GM12878 (cell line): ENCODE results near the gene PIP4K2A. TPM values are rescaled to one million over a fixed set of nuclear protein-coding genes. Genes with fewer than 3 reads are reported as not detected.

Experiments
- ATAC-seq: fragments of 200-7000 bp; cut with Tn5 transposase; 3 replicates; pipeline ENCODE4 v1.9.1; 2020; ENCODE audit warnings: mild to moderate bottlenecking, moderate library complexity
- BruUV-seq: library from RNA; stranded (reverse); fragments of 400-500 nt; replicated peaks from 2 replicates; lab custom pipeline; 2021; lab: Mats Ljungman, UMichigan
- CTCF ChIA-PET: fragments of 300-600 bp; sonication (Branson Sonifier 250); formaldehyde crosslinking; extraction: SDS; loops from one replicate; lab custom pipeline; 2021; ENCODE audit warnings: inconsistent platforms; lab: Yijun Ruan, JAX
- POLR2A ChIA-PET: fragments of 350-600 bp; formaldehyde crosslinking; extraction: SDS; loops from one replicate; lab custom pipeline; 2021; ENCODE audit warnings: inconsistent platforms; lab: Charles Lee
- RAD21 ChIA-PET: fragments of 300-600 bp; sonication (Branson Sonifier 250); formaldehyde crosslinking; loops from one replicate; lab custom pipeline; 2023; ENCODE audit warnings: antibody characterized with exemption; ENCODE audit not compliant: unreplicated experiment; lab: Charles Lee
- SMC1A ChIA-PET: fragments of 300-600 bp; sonication (Branson Sonifier 250); formaldehyde crosslinking; loops from one replicate; lab custom pipeline; 2023; ENCODE audit not compliant: unreplicated experiment, uncharacterized antibody; lab: Charles Lee
- DNase-seq: peaks from one replicate; pipeline ENCODE4 v3.0.0-alpha.2; 2011; ENCODE audit warnings: low read depth, low spot score
- FAIRE-seq: peaks from 3 replicates; lab custom pipeline; 2011; peaks lifted over from hg19 to GRCh38; lab: Jason Lieb, UNC
- H2AFZ ChIP-seq: 2 replicates; pipeline ENCODE4 v1.6.0; 2011; ENCODE audit warnings: low read depth, low read length, control low read depth; ENCODE audit not compliant: control insufficient read depth
- H3K27ac ChIP-seq: 2 replicates; pipeline ENCODE4 v1.5.1; 2011; ENCODE audit warnings: control low read depth; ENCODE audit not compliant: control insufficient read depth, insufficient read depth
- H3K27me3 ChIP-seq, 2 experiments: replicated peaks in 1 of 2; 2 replicates each; pipeline versions ENCODE4 v1.6.0 to v1.6.1; 2011; ENCODE audit warnings: low read length in 1 of 2; ENCODE audit not compliant: control insufficient read depth in 2 of 2, insufficient read depth in 2 of 2
- H3K36me3 ChIP-seq, 2 experiments: 2 replicates each; pipeline ENCODE4 v1.5.1; 2011; ENCODE audit warnings: low read length in 1 of 2; ENCODE audit not compliant: control insufficient read depth in 2 of 2, insufficient read depth in 2 of 2
- H3K4me1 ChIP-seq: 2 replicates; pipeline ENCODE4 v1.6.1; 2011; ENCODE audit warnings: mild to moderate bottlenecking, low read length, moderate library complexity, mixed read lengths; ENCODE audit not compliant: control insufficient read depth, insufficient read depth
- H3K4me2 ChIP-seq: 2 replicates; pipeline ENCODE4 v1.6.0; 2011; ENCODE audit warnings: control low read depth; ENCODE audit not compliant: control insufficient read depth, insufficient read depth
- H3K4me3 ChIP-seq: fragments of 200-600 bp; sonication (generic); 2 replicates; pipeline ENCODE4 v1.5.1; 2016
- H3K79me2 ChIP-seq: 2 replicates; pipeline ENCODE4 v1.6.0; 2011; ENCODE audit warnings: low read length; ENCODE audit not compliant: control insufficient read depth, insufficient read depth
- H3K9ac ChIP-seq: 2 replicates; pipeline ENCODE4 v1.8.0; 2011; ENCODE audit warnings: low read length, control low read depth, mixed read lengths; ENCODE audit not compliant: control insufficient read depth, insufficient read depth
- H3K9me3 ChIP-seq: replicated peaks from 3 replicates; pipeline ENCODE4 v1.5.1; 2011; ENCODE audit warnings: mild to moderate bottlenecking, low read length; ENCODE audit not compliant: control insufficient read depth, insufficient read depth
- H4K20me1 ChIP-seq: 2 replicates; pipeline ENCODE4 v1.6.0; 2011; ENCODE audit not compliant: control insufficient read depth, insufficient read depth
- CBX5 ChIP-seq: sonication (generic); IDR thresholded peaks from 2 replicates; pipeline ENCODE4 v1.6.1; 2016; ENCODE audit warnings: low read depth, moderate library complexity, mild to moderate bottlenecking, inconsistent platforms
- CHD2 ChIP-seq: IDR thresholded peaks from 2 replicates; pipeline ENCODE4 v1.6.1; 2011; ENCODE audit warnings: low read depth, low read length, improper control_type of control experiment, borderline replicate concordance
- CREB1 ChIP-seq: IDR thresholded peaks from 2 replicates; pipeline ENCODE4 v1.6.1; 2012; ENCODE audit warnings: low read depth, mild to moderate bottlenecking, inconsistent platforms
- EGR1 ChIP-seq, 2 experiments: IDR thresholded peaks; 1 replicate in 1 of 2; 2 replicates in 1 of 2; pipeline ENCODE4 v1.6.1; 2011 to 2012; ENCODE audit warnings: low read depth in 2 of 2, low read length in 2 of 2, borderline replicate concordance in 1 of 2, mild to moderate bottlenecking in 1 of 2, moderate library complexity in 1 of 2
- ESRRA ChIP-seq: IDR thresholded peaks from 2 replicates; pipeline ENCODE4 v1.6.1; 2012; ENCODE audit warnings: mild to moderate bottlenecking, low read length, improper control_type of control experiment
- IKZF1 ChIP-seq: fragments of 450-650 bp; conservative IDR thresholded peaks from 2 replicates; pipeline ENCODE4 v1.6.1; 2017; ENCODE audit warnings: antibody characterized with exemption, mild to moderate bottlenecking
- JUND ChIP-seq: IDR thresholded peaks from 2 replicates; pipeline ENCODE4 v1.6.1; 2012; ENCODE audit warnings: low read depth, mild to moderate bottlenecking, low read length, improper control_type of control experiment, moderate library complexity
- MYB ChIP-seq: fragments of 150-350 bp; IDR thresholded peaks from 2 replicates; pipeline ENCODE4 v1.6.1; 2014; ENCODE audit warnings: mild to moderate bottlenecking, low read depth, low read length, borderline replicate concordance
- SMAD1 ChIP-seq: fragments of 450-650 bp; IDR thresholded peaks from 2 replicates; pipeline ENCODE4 v1.6.1; 2018; ENCODE audit warnings: mild to moderate bottlenecking, low read depth; ENCODE audit not compliant: partially characterized antibody
- ZSCAN29 ChIP-seq: fragments of 450-650 bp; IDR thresholded peaks from 2 replicates; pipeline ENCODE4 v1.6.1; 2017; ENCODE audit warnings: mild to moderate bottlenecking, moderate library complexity
- WGBS: methylation state at CpG from one replicate; pipeline ENCODE4 v1.1.6; 2016; ENCODE audit warnings: low lambda C conversion rate; ENCODE audit not compliant: insufficient replicate concordance, insufficient coverage; ENCODE audit errors: missing lambda C conversion rate; 5-methylcytosine and 5-hydroxymethylcytosine counted together
- in situ Hi-C: fragments of 300-500 bp; cut with MboI; formaldehyde crosslinking; loops from 9 replicates; pipeline ENCODE4 v1.14.3; 2018; ENCODE audit warnings: mixed read lengths
- intact Hi-C: fragments of 100-400 bp; cut with micrococcal nuclease; formaldehyde crosslinking; loops from one replicate; pipeline ENCODE4 v1.14.2; 2022; ENCODE audit not compliant: unreplicated experiment
- polyA plus RNA-seq, 11 experiments: library from polyadenylated mRNA; depleted of rRNA in 4 of 11; unstranded in 6 of 11; stranded (reverse) in 5 of 11; fragments of >200 nt; fragmentation: Nextera tagmentation in 4 of 11; fragmentation: Illumina TruSeq in 1 of 11; extraction: Ambion mirVana in 4 of 11; extraction: Trizol in 1 of 11; gene quantifications; 1 replicate in 1 of 11; 2 replicates in 10 of 11; pipeline versions ENCODE4 v1.2.1 to v1.2.3, GENCODE V29; 2011 to 2016; ENCODE audit warnings: inconsistent platforms in 2 of 11, missing spikeins in 2 of 11, low read depth in 1 of 11
- total RNA-seq, 4 experiments: library from RNA; depleted of rRNA in 3 of 4; stranded (reverse); fragments of >200 nt in 3 of 4; fragmentation: Illumina TruSeq in 1 of 4; extraction: Trizol in 1 of 4; gene quantifications; 2 replicates each; pipeline versions ENCODE4 v1.2.1 to v1.2.3, GENCODE V29; 2013 to 2021
- TF ChIP-seq, protein P1 (sequence below): fragments of 450-650 bp; IDR thresholded peaks from 2 replicates; pipeline ENCODE4 v1.6.1; 2017; ENCODE audit warnings: mild to moderate bottlenecking
- TF ChIP-seq, protein P2 (sequence below): fragments of 450-650 bp; IDR thresholded peaks from 2 replicates; pipeline ENCODE4 v1.6.1; 2018; ENCODE audit warnings: borderline replicate concordance, mild to moderate bottlenecking; ENCODE audit not compliant: partially characterized antibody
- TF ChIP-seq, protein P3 (sequence below): IDR thresholded peaks from 2 replicates; pipeline ENCODE4 v1.6.1; 2012; ENCODE audit warnings: low read length, inconsistent platforms

Gene PIP4K2A
- total and polyA plus RNA-seq, 10 of the 15 experiments (the other 5 are each of a cell fraction or from before 2014, with no cell fraction given), result 54.3 to 139 (median 84.4) TPM

DNA sequence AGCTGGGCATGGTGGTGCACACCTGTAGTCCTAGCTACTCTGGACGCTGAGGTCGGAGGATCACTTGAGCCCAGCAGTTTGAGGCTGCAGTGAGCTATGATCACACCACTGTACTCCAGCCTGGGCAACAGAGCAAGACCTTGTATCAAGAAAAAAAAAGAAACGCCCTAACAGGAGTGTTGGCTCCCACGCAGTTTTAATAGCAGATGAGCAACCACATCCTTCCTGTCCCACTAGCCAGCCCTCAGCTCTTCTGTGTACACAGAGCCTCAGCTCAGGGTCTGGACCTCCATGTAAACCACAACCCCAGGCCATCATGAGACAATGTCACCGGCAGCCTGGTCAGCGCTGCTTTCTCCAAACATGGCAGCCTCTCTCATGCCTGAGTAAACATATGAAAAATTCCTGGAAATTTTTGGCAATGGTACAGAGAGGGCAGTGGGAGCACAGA is 108.2 kb downstream of the PIP4K2A start (continued):
- TF ChIP-seq, protein P1, sequence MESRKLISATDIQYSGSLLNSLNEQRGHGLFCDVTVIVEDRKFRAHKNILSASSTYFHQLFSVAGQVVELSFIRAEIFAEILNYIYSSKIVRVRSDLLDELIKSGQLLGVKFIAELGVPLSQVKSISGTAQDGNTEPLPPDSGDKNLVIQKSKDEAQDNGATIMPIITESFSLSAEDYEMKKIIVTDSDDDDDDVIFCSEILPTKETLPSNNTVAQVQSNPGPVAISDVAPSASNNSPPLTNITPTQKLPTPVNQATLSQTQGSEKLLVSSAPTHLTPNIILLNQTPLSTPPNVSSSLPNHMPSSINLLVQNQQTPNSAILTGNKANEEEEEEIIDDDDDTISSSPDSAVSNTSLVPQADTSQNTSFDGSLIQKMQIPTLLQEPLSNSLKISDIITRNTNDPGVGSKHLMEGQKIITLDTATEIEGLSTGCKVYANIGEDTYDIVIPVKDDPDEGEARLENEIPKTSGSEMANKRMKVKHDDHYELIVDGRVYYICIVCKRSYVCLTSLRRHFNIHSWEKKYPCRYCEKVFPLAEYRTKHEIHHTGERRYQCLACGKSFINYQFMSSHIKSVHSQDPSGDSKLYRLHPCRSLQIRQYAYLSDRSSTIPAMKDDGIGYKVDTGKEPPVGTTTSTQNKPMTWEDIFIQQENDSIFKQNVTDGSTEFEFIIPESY, result no peak
- TF ChIP-seq EGR1 (IDR thresholded peaks at IDR 0.05; ENCODE audit: borderline replicate concordance in 1 of 2, low read depth in 2 of 2, low read length in 2 of 2) (peak in 1 of 2 experiments; percentile 89; a peak in 2 of 3 replicates), ESRRA (no peak), CBX5 (no peak)
- TF ChIP-seq, protein P2, sequence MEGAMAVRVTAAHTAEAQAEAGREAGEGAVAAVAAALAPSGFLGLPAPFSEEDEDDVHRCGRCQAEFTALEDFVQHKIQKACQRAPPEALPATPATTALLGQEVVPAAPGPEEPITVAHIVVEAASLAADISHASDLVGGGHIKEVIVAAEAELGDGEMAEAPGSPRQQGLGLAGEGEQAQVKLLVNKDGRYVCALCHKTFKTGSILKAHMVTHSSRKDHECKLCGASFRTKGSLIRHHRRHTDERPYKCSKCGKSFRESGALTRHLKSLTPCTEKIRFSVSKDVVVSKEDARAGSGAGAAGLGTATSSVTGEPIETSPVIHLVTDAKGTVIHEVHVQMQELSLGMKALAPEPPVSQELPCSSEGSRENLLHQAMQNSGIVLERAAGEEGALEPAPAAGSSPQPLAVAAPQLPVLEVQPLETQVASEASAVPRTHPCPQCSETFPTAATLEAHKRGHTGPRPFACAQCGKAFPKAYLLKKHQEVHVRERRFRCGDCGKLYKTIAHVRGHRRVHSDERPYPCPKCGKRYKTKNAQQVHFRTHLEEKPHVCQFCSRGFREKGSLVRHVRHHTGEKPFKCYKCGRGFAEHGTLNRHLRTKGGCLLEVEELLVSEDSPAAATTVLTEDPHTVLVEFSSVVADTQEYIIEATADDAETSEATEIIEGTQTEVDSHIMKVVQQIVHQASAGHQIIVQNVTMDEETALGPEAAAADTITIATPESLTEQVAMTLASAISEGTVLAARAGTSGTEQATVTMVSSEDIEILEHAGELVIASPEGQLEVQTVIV, result no peak

DNA sequence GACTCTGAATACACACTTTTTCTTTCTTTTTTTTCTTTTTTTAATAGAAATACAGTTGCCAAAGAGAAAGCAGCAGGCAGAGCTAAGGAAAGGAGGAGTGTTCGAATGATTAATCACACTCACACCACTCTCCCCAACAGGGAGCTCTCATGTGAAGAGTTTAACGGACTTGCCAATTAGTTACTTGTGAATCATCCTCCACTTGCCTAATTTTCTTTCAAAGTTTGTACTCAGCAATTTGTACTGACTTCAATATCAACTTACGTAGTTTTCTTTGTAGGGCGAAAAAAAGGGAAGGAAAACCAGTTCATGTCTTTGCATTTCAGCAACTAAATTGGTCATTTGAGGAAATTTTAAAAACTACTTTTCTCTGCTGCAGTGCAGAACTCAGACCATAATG is 109.2 kb downstream of the PIP4K2A start:
- no peak for FAIRE-seq
- BruUV-seq, result no TSS peak
- H3K4me1 ChIP-seq, result peaks cover 68% of the 10 kb centered on the region
- peak; percentile 69 for ATAC-seq
- no peak overlapping the region for H3K4me3 ChIP-seq
- peak; percentile 82 for DNase-seq
- CTCF ChIA-PET, result interaction anchor here (0.9 to 2.5 kb wide), 13 partner anchors 9 to 380 kb away, joined by 3 to 17 read pairs (median 4); no protein-coding TSS in a partner anchor
- 0% methylated on average over 4 of the region's 4 CpGs for WGBS
- H3K9ac ChIP-seq, result peak overlapping the region; percentile 45
- peaks cover 13 to 24% of the 10 kb centered on the region in 2 experiments; a peak in 3 of 4 replicates for H3K36me3 ChIP-seq
- no peaks in the 10 kb centered on the region for H3K27me3 ChIP-seq
- H3K9me3 ChIP-seq, result peaks cover 2% of the 10 kb centered on the region; the same call in 2 of the 3 replicates
- RAD21 ChIA-PET, result interaction anchor here (0.5 to 2.9 kb wide), 30 partner anchors 9 to 384 kb away, joined by 3 to 43 read pairs (median 5); partner anchors contain the start of gene PIP4K2A
- peak overlapping the region; percentile 81 for H3K27ac ChIP-seq
- no peaks in the 10 kb centered on the region for H4K20me1 ChIP-seq
- in situ Hi-C loops, result no loop called here
- POLR2A ChIA-PET, result interaction anchor here (1.0 to 3.0 kb wide), 13 partner anchors 9 to 109 kb away, joined by 3 to 30 read pairs (median 5); partner anchors contain the start of gene PIP4K2A
- H3K4me2 ChIP-seq, result peak overlapping the region; percentile 72
- H3K79me2 ChIP-seq, result peaks cover 61% of the 10 kb centered on the region
- SMC1A ChIA-PET, result interaction anchor here (0.7 to 3.1 kb wide), 25 partner anchors 8 to 341 kb away, joined by 3 to 61 read pairs (median 7); no protein-coding TSS in a partner anchor
- no peak overlapping the region for H2AFZ ChIP-seq
- intact Hi-C loops, result loop anchor here (5.0 kb wide), 1 partner anchor 42 kb away; no protein-coding TSS in a partner anchor
- TF ChIP-seq IKZF1 (peak; percentile 75), CHD2 (0 out of 2 replicates have a peak, but pooled peaks have one; percentile 44), JUND (0 out of 2 replicates have a peak, but pooled peaks have one; percentile 35), SMAD1 (no peak), CREB1 (0 out of 2 replicates have a peak, but pooled peaks have one; percentile 15), MYB (0 out of 2 replicates have a peak, but pooled peaks have one; percentile 31), ZSCAN29 (no peak)
- TF ChIP-seq, protein P1, result no peak
- TF ChIP-seq, protein P3, sequence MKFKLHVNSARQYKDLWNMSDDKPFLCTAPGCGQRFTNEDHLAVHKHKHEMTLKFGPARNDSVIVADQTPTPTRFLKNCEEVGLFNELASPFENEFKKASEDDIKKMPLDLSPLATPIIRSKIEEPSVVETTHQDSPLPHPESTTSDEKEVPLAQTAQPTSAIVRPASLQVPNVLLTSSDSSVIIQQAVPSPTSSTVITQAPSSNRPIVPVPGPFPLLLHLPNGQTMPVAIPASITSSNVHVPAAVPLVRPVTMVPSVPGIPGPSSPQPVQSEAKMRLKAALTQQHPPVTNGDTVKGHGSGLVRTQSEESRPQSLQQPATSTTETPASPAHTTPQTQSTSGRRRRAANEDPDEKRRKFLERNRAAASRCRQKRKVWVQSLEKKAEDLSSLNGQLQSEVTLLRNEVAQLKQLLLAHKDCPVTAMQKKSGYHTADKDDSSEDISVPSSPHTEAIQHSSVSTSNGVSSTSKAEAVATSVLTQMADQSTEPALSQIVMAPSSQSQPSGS, result peak; percentile 52
